Measurements from ENCODE around the gene THSD7B.
"Not testable (repeated sequence)": the region's sequence is repeated elsewhere in the genome, so short reads cannot be mapped to it uniquely, and the experiment has no call there.

Gene THSD7B

GRCh38 chr2:136956050-136956449 is 190.7 kb downstream of the THSD7B start:
- no peak for DNase-seq

DNA sequence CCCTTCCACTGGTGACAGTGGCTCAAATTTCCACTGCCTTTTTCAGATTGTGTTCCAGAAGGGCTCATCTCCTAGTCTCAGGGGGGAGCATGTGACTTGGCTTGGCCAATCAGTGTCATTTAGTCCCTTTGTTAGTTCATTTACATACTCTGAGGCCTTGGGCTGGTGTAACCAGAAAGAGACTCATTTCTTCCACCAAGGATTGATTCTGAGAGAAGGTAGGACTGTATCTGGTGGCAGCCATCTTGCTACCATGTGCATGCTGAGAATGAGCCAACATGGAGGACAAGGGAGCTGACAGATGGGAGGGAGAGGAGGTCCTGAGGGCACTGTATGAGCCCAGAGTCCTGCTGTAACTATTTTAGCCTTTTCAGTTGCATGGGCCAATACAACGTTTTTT is 191.7 kb downstream of the THSD7B start:
- DNase-seq: no peak

DNA sequence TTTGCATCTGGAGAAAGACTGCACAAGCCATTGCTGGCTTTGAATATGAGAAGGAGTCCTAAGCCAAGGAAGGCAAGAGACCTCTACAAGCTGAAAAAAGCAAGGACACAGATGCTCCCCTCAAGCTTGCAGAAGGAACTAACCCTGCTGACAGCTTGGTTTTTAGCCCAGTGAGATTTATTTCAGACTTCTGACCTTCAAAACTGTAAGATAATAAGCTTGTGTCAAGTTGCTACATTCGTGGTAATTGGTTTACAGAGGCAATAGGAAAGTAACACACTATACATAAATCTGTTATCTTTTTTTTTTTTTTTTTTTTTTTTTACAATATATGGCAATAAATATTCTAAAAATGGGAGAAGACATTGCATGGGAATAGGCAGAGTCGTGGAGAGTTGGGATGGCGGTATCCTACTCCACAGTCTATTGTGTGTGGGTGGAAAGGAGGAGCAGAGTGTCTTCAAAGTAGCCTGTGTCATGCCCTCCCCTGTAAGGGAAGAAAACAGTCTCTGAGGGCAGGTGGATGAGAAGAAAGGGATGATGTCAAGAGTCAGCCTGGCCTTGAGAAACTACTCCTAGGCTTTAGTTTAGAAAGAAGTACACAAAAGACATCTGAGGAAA is 196.9 kb downstream of the THSD7B start:
- DNase-seq: no peak

GRCh38 chr2:136966485-136966884 is 201.1 kb downstream of the THSD7B start:
- DNase-seq: no peak

GRCh38 chr2:136980303-136980702 is 215.0 kb downstream of the THSD7B start:
- DNase-seq: no peak

- DNase-seq: not testable (repeated sequence)
These were observed 216.3 kb downstream of the THSD7B start for GRCh38 chr2:136981689-136982088.

DNA sequence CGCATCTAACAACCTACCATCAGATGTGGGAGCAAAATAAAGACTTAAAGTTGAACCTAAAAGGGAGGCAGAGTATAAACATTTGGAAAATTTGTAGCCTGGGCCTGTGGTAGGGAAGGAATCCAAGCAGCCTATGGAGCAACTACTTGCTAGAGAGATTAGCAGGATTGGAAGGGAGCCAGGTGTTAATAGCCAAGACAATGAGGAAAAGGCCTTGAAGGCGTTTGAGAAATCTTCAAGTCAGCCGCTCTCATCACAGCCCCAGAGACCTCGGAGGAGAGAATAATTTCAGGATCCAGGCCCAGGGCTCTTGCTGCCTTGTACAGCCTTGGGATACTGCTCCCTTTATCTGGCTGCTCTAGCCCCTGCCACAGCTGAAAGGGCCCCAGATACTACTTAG is 219.7 kb downstream of the THSD7B start:
- DNase-seq: no peak

DNA sequence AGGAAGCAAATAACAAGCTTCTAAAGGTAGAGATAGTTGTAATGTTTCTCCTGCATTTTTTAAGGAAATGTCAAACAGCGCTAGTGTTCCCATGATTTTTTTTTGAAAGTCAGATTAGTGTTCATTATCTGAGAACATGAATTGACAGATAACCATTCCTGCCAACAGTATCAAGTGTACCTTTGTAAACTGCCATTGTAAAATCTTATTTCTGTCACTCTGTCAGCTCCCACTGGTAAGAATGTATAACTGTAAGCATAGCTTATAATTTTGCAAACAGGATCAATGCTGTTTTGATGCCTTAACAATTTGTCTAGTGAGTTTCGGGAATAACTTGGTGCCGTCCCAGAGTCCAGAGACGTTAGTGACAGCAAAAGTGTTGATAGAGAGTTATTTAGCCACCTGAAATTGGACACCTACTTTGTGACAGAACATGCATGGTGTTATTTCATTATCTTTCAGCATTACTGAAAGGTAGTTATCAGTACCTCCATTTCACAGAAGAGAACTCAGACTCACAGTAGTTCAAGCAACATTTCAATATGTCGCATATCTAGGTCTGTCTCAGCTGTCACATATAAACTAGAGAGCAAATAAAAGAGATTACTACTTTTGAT is 221.4 kb downstream of the THSD7B start:
- DNase-seq: no peak

DNA sequence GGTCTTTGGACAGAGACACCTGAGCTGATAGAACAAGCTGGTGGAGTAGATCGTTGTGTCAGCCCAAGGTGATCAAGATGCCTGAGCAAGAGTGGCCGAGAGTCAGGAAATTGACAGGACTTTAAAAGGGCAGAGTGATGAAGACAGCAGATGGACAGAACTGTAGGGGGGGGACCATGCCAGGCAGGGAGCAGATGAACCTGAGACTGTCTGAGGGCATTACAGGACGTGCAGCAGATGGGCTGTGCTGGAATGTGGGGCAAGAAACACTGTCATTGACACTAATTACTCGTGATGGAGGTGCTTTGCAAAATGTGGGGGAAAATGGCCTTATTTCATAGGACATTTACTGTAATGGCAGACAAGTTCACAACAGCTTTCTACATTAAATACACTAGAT is 225.0 kb downstream of the THSD7B start:
- DNase-seq: no peak

- DNase-seq: no peak
These were observed 229.4 kb downstream of the THSD7B start for GRCh38 chr2:136994793-136995192.

GRCh38 chr2:136997557-136997956 is 232.2 kb downstream of the THSD7B start:
- no peak for DNase-seq

DNA sequence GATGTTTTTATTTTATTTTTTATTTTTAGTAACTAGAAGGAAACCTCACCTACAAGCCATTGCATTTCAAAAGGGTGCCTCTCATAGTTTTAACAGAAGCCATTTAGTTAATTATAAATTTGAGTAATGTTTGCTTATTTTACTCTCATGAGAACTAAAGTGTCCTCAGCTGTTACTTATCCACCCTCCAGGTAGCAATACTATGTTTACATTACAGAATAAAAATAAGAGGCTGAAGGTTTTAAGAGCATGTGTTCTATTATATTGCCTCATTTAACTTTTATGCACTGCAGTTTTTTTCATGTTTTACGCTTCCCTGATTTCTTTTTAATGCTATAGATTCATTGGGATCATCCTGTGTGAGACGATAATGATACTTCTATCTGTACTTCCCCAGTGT is 235.5 kb downstream of the THSD7B start:
- DNase-seq: no peak

DNA sequence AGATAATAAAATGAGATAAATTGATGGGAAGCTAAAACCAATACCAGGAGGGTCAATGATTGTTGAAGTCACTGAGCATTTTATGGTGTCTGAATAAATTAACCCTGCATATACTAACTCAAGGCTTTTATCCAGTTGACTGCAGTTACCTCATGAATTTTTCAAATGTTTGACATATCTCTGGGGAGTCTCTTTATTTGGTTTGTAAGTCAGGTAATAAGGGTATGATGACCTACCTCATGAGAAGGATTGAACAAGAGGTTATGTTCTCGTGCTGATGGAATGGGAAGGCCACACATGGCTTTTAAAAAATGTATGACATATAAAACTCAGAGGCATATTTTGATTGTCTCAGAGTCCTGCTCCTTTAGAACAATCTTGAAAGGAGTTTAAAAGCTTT is 237.6 kb downstream of the THSD7B start:
- no peak for DNase-seq

DNA sequence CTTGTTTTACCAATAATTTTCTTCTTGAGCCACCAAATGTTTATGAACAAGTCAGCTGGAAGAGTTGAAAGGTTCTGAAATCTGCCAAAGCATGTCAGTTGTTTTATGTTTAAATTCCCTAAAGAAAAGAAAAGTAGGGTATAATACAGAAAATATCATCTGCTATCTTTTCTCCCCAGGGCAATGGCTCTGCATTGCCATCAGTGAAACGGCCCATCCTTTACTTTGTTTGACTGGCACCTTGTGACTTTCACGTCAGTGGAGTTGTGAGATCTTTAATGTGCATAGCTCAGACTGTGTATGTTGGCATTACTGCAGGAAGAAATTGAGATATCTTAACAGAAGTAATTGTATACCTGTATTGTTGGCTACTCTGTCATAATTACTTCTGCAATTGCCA is 239.9 kb downstream of the THSD7B start:
- DNase-seq: no peak

DNA sequence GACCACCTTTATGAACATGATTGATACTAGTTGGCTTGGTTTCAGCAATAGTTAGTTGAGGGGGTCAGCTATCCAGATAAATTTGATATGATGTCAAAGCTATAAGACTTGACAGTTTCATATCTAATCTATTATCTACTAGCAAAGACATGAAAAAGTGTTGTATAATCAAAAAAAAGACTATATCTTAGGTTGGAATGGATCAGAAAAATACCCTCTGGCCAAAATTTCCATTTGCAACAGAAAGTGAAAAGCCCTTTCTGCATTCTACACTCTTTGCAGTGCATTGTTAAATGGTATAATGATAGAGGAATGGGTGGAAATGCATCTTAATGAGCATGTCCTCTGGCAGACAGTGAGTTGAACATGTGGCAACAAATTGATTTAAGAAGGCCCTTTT is 242.6 kb downstream of the THSD7B start:
- DNase-seq: no peak

GRCh38 chr2:137009953-137010352 is 244.6 kb downstream of the THSD7B start:
- DNase-seq: no peak

GRCh38 chr2:137020452-137021196 is 255.3 kb downstream of the THSD7B start:
- DNase-seq: no peak

- DNase-seq: no peak
These were observed 256.4 kb downstream of the THSD7B start for GRCh38 chr2:137021763-137022162.

DNA sequence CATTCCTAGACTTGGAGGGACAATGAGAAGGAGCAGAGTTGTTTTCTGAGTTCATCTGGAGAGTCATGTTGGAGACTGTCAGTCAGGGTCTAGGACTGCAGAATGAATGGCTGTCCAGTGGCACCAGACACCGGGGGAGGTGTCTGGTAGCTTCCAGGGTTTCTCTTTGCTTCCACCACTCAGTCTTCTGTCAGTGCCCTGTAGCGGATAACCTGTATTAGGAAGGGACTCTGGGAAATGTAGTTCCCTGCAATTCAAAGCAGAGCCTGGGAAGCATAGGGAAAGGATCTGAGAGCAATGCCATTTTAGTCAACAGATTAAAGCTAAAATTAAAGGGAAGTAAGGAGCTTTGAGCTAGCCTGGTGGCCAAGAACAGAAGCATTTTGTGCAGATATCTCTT is 257.9 kb downstream of the THSD7B start:
- DNase-seq: no peak

- no peak for DNase-seq
These were observed 266.4 kb downstream of the THSD7B start for GRCh38 chr2:137031731-137032130.

DNA sequence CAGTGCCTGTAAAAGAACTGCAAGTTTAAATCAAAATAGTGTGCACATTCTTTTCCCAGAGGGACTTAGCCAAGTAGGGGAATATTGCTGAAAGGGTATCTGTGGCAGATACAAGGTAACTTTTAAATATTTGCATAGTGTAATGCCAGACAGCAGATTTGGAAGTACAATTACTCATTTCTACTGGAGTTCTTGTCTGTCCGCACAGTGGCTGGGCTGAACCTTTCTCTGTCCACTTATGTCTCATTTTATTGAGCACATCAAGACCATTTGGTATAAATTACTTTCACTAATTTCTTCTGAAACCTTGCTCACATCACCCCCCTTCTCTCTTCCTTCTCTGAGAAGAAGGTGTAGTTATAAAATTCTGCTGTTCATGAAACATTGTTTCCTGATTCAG is 271.3 kb downstream of the THSD7B start:
- DNase-seq: no peak

DNA sequence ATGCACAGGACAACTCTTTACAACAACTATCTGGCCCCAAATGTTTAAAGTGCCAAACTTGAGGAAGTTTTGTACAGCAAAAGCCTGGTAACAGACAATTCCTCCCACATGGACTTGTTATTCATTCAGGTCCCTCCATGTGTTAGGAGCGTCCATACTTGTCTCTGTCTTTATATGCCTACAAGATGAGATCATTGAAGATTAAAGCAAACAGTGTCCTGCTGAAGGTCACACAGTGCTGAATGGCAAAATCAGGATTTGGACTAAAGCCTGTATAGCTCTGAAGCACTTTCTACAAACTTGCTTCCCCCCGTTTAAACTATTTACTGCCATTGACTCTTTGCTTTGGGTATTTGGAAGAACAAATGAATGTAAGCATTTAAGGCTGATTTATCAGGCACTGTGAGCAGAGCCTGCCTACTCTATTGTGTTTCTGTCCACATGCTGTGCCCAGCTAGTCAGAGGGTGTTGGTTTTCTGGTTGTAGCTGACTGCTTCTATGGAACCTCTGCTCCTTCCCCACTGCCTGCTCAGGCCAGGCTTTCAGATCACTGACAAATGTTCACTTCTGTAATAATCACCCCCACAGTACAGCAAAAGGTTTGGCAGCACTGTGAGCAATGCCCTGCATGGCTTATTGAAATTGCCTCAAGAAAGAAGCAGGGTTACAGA is 274.3 kb downstream of the THSD7B start:
- no peak for DNase-seq

DNA sequence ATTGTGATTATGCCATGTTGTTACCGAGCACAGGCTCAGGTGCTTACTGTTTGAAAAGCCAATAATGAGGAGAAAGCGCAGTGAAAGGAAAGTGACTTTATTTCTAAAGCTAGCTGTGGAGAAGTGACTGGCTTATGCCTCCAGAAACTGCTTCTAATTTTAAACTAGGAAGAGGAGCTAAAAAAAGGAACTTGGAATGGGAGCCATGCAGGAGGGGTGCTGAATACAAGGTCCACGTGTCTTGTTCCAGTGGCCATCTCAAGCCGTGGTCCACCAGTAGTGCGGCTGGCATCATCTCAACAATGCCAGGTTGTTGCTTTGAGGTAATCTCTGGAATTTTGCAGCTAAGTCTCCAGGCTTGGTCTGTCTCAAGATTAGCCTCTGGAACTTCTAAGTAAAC is 282.0 kb downstream of the THSD7B start:
- no peak for DNase-seq

- no peak for DNase-seq
These were observed 283.1 kb downstream of the THSD7B start for GRCh38 chr2:137048455-137048854.

Measured in activated T-cell treated with anti-CD3 and anti-CD28 coated beads, Interleukin-2, amount 50 U/mL, for 1 hour (primary cell).